NCI-H2081 (cell line): ENCODE measurements around the gene GMDS.

ENCODE experiments used
- DNase-seq, 2 experiments: peaks; one replicate each; lab custom pipeline; 2025; lab: John Stamatoyannopoulos, UW

The GMDS gene

GRCh38 chr6:2035826-2036709 lies 209.3 kb downstream of the GMDS start:
- no peak for DNase-seq

DNA sequence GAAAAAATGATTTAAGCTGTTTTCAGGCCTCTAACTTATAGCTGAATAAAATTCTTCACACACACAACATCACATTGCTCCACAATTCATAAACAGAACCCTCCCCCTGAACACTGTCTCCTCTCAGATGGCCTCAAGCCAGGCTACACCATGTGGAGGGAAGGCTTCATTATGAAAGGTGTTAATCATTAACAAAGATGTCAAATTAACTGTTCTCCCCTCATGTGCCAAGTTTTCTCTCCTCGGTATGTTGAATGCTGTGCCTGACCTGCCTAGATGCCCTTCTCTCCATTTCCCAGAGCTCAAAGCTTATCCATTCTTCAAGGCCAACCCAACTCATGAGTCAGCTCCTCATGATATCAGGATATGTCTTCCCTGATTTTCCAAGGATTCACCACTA lies 210.4 kb downstream of the GMDS start:
- no peak for DNase-seq

DNA sequence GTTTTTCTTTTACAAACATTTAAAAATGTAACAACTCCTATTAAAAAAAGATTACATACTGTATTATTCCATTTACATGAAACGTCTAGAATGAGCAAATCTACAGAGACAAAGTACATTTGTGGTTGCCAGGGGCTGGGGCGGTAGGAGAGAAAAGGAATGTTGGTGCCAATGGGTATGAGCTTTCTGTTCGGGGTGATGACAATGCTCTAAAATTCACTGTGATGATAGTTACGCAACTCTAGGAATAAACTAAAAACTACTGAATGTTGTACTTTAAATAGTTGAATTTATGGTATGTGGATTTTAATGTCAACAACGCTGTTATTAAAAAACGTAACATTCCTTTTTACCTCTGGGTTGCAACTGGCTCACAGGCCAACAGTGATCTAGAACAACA lies 211.1 kb downstream of the GMDS start:
- DNase-seq: no peak

DNA sequence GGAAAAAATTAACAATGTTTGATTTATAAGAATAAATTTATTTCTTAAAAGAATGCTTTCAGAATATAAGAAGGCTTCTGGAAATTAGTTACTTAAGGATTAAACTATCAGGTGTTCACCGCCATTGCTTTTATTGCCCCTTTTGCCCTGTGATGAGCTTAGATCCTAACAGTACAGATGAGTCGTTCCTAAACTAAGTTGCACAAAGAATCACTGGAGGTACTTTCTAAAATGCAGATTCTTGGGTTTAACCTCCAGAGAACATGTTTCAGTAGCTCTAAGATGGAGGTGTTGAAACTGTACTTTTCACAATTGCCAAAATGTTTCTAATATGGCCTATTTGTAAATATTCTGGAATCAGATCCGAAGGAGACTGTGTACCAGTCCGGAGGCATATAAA lies 211.9 kb downstream of the GMDS start:
- DNase-seq: no peak

- peak; percentile 11 to 46 for DNase-seq
Measured at GRCh38 chr6:2030682-2031244, 214.6 kb downstream of the GMDS start.

GRCh38 chr6:2029952-2030351 lies 215.5 kb downstream of the GMDS start:
- DNase-seq: no peak

DNA sequence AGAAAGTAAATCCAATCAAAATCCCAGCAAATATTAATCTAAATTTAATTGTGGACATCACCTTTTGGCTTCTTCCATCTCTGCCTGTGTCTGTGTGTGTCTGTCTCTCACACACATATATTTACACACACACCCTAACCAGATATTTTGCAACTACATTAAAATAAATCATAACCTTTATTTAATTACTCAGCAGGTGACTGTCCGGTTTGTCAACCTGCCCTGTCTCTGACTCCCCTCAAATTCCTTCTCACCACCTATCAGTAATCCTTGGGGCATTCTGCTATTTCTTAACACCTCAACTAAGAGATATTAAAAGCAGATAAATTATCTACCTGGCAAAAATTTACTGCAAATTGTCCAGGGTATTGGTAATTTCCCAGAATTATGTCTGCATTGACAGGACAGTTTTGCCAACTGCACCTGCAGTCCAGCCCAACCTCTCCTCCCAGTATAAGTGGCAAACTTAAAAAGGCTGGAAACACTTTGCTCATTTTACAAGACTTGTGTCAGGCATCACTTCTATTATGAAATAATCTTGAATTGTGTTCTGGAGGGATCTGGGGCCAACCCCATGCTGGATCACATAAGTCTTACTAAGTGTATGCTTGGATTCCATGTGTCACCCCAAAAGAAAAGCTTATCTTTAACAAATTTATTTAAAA lies 216.1 kb downstream of the GMDS start:
- DNase-seq: peak in 1 of 2 experiments; percentile 21

GRCh38 chr6:2028457-2029038 lies 216.9 kb downstream of the GMDS start:
- DNase-seq: peak; percentile 85 to 94

- DNase-seq: no peak
Measured at GRCh38 chr6:2026133-2026532, 219.3 kb downstream of the GMDS start.

DNA sequence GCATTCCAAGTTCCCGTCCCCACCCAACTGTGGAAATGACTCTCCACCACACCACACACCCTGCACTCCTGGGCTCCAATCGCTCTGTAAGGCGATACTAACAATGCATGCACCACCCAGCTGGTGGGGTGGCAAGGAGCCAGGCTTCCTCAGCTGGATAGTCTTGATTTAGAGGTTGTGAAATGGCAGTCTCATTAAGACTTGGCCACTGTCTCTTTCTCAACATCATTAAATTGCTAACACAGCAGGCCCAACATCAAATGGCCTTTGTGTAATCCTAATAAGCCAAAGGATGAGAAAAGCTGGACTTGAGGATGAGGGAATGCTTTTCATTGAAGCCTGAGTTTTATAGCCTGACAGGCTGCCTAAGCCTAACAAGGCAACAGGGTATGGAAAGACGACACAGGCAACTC lies 223.7 kb downstream of the GMDS start:
- peak; percentile 91 to 97 for DNase-seq

DNA sequence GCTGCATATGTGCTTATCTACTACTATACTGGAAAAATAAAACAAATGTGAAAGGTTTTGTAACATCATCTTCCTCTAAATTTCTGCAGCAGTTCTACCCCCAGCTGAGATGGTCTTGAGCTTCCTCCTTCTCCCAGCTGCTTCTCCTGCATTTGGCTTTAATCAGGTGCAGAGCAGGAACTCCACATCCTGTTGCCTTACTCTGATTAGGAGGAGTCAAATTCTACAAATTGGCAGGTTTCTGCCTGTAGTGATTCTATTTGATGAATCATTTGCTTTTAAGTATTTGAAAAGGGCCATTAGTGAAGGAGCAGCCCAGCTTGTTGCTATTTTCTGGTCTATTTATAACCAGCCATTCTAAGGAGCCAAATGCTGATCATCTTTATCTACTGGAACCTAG lies 224.5 kb downstream of the GMDS start:
- peak; percentile 36 to 51 for DNase-seq

DNA sequence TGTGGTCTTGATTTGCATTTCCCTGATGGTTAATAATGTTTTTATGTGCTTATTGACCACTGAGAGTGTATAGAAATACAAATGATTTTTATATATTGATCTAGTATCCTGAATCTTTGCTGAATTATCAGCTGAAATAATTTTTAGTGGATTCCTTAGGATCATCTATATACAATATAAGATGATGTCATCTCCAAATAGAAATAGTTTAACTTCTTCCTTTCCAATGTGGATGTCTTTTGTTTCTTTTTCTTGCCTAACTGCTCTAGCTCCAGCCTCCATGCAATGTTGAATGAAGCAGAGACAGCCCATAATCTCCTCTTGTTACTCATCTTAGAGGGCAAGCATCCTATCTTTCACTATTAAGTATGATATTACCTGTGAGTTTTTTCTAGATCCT lies 226.4 kb downstream of the GMDS start:
- no peak for DNase-seq

GRCh38 chr6:2016040-2016439 lies 229.4 kb downstream of the GMDS start:
- DNase-seq: no peak

DNA sequence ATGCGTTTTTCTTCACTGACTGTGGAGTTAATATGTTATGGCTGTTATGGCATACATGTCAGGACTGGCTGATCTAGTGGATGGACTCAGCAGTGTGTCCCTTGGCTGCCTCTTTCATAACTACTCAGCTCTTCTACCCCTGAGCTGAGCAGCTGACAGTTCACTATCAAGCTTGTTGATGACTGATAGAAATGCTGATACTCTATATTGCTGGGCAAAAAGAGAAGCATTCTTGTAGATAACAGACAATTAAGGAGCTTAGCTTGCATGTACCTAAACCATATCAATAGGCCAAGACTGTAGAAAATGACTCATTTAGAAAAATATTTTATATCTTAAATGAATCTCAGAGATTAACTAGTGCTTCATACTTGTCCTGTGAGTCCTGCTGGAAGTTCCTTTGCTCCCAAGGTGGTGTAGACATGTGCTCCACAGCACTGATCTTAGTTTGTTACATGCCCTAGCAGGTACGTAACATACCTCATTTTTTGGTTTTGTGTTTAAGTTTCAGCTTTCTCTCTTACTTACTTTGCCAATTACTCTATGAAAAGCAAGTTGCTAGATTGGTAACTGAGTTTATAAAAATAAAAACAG lies 236.9 kb downstream of the GMDS start:
- no peak for DNase-seq

DNA sequence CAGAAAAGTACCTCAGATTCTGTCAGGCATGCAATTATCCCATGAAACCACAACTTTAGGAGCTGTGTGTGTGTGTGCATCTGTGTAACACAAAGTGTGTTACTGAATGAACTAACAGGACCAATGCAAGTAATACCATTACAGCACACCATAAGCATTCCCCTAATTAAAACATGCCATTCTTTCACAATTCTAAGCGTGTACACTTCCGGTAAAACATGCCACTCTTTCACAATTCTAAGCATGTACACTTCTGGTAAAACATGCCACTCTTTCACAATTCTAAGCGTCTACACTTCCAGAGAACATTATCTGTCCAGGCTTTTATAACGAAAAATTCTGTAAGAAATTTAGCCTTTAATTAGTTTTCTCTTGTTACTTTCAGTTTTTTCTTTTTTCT lies 238.2 kb downstream of the GMDS start:
- DNase-seq: no peak

- DNase-seq: no peak
Measured at GRCh38 chr6:2004888-2005287, 240.5 kb downstream of the GMDS start.

DNA sequence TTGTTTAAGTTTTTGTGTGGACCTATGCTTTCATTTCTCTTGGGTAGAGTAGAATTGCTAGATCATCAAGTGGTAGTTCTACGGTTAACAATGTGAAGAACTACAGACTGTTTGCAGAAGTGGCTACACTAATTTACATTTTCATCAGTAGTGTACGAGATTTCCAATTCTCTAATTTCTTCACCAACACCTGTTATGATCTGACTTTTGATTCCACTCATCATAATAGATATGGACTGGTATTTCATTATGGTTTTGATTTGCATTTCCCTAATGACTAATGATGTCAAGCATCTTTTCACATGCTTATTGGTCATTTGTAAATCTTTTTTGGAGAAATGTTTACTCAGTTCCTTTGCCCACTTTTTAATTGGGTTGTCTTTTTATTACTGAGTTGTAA lies 244.4 kb downstream of the GMDS start:
- no peak for DNase-seq

DNA sequence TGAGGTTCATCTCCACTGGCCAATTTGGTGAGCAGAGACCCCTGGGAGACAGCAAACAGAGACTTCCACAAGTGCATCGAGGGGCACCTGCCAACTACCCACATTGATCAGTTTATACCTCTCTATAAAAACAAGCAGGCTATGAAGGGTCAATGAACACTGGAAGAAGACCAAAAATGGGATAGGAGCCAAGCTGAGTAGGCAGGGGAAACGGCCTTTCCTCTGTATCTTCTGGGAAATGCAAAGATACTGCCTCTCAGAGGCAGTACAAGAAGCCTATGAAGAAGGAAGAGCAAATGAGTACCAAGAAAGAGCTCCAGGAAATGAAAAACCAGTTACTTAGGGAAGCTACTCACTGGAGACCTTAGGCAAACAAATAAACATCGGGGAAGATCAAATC lies 247.7 kb downstream of the GMDS start:
- no peak for DNase-seq

DNA sequence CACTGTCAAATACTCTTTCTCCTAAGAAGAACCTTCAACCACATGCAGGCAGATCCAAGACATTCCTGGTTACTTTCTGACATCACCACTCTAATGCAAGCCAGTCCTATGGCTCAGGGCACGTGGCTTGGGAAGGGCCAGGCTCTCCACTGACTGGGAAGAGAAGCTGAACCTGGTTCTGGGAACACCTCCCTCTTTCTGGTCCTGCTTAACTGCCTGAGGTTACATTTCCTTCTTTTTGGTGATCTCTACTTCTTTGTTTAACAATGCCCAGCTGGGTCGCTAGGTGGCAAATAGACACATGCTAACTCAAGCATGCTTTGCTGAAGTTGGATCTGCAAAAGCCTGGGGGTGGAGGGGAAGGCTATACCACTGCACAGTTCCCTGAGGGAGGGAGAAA lies 249.8 kb downstream of the GMDS start:
- no peak for DNase-seq

DNA sequence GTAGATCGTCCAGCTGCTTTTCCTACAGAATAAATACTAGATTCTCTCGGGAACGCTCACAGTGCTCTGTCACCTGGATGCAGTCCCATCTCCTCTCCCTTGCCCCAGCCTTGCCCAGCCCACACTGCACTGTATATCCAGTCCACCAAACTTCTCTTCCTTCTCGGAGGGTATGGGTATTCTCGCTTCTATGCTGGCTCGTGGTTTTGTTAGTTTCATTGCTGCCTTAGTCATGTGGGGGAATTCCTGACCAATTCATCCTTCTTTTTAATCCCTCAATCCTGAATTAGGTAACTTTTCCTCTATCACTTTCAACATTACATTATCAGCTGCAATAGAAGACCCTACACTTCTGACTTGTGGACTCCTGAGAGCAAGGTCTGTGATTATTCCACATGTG lies 252.4 kb downstream of the GMDS start:
- DNase-seq: no peak

DNA sequence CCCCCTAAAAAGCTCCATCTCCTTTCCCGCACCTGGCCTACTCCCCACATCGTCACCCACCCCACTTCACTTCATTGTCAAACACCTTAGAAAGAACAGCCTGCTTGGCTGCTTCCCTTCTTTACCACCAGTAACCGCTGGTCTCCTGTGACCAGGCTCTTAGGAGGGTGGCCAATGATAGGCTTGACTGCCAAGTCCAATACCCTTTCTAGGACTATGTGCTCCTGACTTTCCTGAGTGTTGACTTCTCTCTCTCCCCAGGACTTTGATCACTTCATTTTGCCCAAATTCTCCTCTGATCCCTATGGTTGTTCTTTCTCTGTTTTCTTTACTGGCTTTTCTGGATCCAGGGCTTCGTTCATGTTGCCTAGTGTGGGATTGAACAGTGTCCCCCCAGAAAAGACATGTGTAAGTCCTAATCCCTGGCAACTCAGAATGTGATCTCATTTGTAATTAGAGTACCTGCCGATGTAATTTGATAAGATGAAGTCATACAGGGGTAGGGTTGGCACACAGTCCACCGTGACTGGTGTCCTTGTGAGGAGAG lies 254.0 kb downstream of the GMDS start:
- DNase-seq: no peak

- no peak for DNase-seq
Measured at GRCh38 chr6:1988843-1989242, 256.6 kb downstream of the GMDS start.
